ENCODE results near the gene CCDC27.

DNA sequence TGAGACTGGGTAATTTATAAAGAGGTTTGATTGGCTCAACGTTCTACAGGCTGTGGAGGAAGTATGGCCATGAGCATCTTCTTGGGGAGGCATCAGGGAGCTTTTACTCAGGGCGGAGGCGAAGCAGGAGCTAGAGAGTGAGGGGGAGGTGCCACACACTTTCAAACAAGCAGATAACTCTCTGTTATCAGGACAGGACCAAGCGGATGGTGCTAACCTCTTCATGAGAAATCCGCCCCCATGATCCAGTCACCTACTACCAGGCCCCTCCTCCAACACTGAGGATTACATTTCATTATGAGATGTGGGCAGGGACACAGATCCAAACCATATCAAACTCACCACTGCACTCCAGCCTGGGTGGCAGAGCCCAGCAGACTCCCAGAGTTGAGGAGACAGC is 55.5 kb downstream of the CCDC27 start:
- TF ChIP-seq CTCF (IDR thresholded peaks at IDR 0.05; ENCODE audit: low read depth, low read length, poor library complexity, severe bottlenecking), result no peak
- no peak for TF ChIP-seq EZH2phosphoT487 (IDR thresholded peaks at IDR 0.05; ENCODE audit: borderline replicate concordance, low read length)

All from DOHH2 (cell line).